Suprapubic skin (tissue), 4 donors: ENCODE measurements around the gene LARP1B.

Experiments
- CTCF ChIP-seq, 2 donors: fragments of 200-600 bp in 1 of 2; fragments of 450-650 bp in 1 of 2; sonication (generic) in 1 of 2; IDR thresholded peaks; one replicate each; pipeline ENCODE4 v1.5.1; 2016 to 2019; ENCODE audit warnings: antibody characterized with exemption in 2 of 2, mild to moderate bottlenecking in 1 of 2, moderate library complexity in 1 of 2
- EP300 ChIP-seq: sonication (generic); formaldehyde crosslinking; IDR thresholded peaks from one replicate; pipeline ENCODE4 v1.6.1; 2017; ENCODE audit warnings: antibody characterized with exemption
- POLR2A ChIP-seq, 2 donors: fragments of 450-650 bp; IDR thresholded peaks; one replicate each; pipeline ENCODE4 v1.6.1; 2017; ENCODE audit warnings: antibody characterized with exemption in 2 of 2, mild to moderate bottlenecking in 2 of 2, moderate library complexity in 2 of 2
- POLR2AphosphoS5 ChIP-seq, 3 donors: sonication (generic); formaldehyde crosslinking; IDR thresholded peaks; one replicate each; pipeline ENCODE4 v1.6.1; 2017; ENCODE audit warnings: antibody characterized with exemption in 3 of 3

- no peak for TF ChIP-seq CTCF (IDR thresholded peaks at IDR 0.05)
- no peak for TF ChIP-seq EP300
- no peak for TF ChIP-seq POLR2AphosphoS5 (IDR thresholded peaks at IDR 0.05)
- TF ChIP-seq POLR2A (IDR thresholded peaks at IDR 0.05) = no peak
These were observed 69.5 kb downstream of the LARP1B start for GRCh38 chr4:128130621-128131020.
